Measurements from ENCODE around the gene NHS.
"Not testable (repeated sequence)": the region's sequence is repeated elsewhere in the genome, so short reads cannot be mapped to it uniquely, and the experiment has no call there.

NHS gene

DNA sequence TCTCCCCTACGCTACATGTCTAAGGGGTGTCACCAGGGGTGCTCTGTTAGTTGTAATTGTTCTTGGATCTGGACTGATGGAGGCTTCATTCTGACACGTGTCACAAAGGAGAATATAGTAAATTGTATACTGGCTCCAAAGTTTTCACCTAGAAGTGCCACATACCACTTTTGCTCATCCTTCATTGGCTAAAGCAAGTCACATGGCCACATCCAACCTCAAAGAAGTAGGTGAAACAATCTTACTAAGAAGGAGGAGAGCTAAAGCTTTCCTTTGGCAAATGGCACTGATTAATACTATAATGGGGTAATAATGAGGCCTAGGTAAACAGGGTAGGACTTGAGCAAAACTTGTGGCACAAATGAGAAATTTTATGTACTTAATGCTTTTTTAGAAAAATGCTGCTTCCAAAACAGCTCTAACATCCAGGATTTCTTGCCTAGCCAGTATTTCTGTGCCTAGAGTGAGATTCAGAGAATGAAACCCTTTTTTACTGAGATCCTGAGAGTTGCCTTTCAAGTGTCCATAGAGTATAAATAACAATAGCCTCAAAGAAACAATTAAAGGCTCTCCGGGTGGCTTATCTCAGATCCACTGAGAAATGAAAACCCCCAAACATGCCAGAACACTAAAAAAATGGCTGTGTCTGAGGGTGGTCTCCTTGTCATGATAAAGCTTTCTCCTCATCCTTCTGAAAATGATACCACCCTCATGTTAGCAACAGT lies 34.7 kb downstream of the NHS start:
- no peak for DNase-seq

DNA sequence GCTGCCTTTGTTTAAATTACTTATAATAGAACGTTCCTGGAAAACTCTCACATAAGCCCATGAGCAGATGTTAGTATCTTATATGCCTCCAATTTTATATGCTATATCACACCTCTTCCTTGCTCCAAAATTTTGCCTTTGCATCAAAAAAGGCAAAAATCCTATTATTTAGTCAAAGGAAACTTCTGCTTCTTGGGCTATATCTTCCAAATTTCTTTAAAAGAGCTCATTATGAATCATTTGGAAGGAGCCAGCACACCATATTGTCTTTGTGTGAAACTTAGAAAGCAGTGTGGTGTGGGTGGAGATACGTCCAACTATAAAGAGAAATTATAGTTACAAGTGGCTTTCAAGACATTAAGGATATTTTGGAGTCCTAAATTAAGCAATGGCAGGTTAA lies 35.7 kb downstream of the NHS start:
- no peak for DNase-seq

DNA sequence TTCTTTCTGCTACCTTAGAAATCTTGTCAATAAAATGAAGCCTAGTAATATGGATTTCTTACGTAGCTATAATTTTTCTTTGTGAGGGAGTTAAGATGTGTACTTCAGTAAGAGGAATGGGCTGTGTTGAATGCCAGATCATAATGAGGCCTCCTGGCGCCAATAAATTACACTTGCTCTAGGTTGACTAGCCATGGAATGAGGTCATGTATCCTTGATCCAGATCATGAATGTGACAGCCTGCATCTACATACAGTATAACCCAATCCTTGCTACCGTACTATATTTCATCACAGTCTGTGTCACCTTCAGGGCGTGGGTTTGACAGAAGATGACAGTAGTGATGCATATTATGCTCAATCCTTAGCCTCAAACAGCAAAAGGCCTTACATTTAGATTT lies 36.2 kb downstream of the NHS start:
- no peak for DNase-seq

DNA sequence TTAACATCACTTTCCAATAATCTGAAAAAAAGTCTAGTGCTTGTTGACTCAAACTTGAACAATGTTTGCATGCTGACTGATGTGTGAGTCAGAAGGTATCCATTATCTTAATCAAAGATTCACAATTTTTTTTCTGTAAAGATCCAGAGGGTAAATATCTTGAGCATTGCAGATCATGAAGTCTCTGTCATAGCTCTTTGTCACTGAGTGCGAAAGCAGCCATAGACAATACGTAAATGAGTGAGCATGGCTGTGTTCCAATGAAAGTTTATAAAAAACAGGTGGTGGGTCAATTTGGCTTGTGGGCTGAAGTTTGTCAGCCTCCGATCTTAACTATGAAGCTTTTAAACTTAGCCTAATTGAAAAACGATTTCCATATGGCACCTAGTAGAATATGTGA lies 37.7 kb downstream of the NHS start:
- no peak for DNase-seq

DNA sequence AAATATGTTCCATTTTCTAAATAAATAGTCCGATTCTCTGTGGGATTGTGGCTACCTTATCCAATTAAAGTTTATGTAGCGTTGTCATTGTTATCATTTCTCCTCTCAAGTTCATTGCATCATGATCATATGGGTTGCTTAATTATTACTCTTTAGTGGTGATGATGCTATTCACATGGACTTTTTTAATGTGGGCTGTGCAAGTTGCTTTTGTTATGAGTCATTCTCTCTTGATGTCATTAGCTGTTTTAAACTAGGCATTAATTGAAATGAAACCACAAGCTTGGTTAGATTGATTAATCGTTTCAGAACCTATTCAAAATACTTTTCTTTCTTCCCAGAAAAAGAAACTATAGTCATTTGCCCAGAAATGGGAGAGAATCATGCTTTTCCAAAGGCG lies 38.2 kb downstream of the NHS start:
- DNase-seq: no peak

DNA sequence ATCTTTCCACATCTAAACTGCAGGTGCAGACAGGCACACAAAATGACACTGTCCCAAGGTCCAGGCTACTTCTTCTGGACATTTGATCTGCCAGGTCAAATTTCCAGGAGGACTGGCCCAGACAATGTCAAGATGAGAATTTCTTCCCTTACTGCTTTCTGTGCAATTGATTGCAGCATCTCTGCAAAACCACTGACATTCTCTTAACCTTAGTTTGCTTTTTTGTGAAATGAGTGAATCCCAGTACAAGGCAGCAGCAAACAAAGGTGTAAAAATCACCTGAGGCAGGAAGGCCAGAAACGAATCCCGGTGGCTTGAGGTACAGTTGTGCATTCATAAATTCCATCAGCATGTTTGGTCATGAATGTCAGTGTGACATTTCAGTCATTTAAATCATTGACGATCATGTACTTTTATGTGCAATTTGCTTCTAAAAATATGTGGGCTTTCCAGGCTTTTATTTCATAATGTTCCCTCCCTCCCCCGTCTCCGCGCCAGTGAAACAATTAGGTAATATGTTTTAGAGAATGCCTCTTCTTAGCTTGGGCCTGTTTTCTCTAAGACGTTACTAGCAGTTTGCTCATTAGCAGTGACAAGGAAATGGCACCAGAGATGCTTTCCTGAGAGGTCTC lies 39.1 kb downstream of the NHS start:
- DNase-seq: no peak

DNA sequence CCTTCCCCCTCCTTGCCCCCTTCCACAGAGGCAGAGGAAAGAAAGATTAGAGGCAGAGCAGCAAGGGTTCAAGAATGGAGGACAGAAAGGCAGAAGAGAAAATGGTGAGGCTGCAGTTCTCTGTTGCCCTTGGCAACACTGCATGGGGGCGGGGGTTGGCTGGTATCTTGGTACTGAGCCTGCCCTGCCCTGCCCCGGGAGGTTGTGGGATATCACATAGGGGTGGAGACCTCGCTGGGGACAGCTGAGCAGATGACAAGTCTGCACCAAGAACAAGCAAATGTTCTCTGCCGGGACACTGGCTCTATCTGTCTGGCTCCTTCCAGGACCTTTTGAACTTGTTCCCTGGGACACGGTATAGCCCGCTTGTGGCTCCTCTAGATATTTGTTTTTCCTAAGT lies 39.8 kb downstream of the NHS start:
- no peak for DNase-seq

DNA sequence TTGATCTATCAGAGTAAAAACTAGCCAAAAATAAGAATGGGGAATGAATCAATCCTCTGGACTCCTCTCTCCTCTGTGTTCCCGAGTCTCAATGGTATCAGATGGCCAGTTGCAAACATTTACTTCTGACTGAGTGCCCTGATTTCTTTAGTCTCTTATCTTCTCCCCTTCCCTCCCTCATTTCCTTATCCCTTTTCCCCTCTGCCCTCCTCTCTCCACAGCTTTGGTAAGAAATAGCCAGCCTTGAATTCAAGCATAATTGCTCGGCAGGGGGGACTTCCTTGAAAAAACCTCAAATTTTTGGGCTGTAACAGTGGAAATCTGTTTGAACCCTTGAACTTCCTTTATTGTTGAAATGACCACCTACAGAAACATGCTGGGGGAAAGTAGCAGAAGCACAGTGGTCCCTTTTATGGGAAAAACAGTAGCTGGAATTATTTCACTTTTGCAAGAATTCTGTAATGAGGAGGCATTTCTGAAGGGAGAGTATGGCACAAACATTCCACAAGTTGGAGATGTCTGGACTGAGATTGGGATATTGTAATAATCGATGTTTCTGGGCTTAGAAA lies 40.3 kb downstream of the NHS start:
- no peak for DNase-seq

DNA sequence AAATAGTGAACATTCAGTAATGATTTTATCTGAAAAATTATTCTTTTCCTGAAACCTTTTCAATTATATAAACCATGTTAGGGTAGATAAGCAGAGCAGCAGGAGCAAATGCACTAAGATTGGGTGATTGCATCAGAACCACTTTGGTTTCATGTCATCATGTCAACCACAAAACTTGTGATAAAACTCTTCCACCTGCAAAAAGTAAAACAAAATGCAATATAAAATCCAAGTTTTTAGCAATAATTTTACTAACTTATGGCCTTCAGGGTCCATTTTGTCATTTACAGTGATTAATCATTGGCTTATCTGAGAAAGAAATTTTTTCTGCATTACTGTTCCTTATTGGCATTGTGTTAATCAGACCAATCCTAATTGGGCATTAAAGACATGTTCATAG lies 42.4 kb downstream of the NHS start:
- no peak for DNase-seq

DNA sequence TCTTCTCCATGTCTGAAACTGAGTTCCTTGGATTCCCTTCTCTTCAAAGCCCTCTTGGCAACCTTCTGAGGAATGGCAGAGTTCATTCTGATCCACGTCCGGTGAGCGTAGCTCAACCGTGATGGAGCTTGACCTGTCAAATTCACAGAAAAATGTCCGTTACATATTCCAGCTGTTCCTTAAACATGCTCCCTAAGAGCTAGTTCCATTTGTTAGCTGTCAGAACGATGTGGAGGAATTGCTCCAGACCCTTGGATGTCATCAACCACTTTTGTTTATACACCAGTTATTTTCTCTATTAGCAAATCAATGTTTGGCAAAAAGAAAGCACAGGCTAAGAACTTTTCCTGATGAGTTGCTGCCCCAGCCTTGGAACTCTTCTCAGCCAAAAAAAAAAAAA lies 50.1 kb downstream of the NHS start:
- no peak for DNase-seq

DNA sequence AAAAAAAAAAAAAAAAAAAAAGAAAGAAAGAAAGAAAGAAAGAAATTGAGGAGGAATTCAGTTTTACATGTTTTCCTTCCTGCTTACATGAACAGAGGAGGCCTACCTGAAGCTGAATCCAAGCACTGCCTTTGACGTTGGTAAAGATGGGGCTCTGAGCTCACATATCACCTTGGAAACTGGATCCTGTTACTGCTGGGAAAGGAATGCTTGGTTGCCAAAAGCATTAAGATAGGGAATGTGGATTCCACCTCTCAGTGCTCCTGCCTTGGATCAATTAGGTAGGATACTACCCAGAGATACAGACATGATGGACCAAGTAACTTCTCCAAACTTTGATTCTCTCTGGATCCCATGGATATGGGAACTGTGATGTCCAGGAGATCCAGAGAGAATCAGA lies 50.6 kb downstream of the NHS start:
- no peak for DNase-seq

DNA sequence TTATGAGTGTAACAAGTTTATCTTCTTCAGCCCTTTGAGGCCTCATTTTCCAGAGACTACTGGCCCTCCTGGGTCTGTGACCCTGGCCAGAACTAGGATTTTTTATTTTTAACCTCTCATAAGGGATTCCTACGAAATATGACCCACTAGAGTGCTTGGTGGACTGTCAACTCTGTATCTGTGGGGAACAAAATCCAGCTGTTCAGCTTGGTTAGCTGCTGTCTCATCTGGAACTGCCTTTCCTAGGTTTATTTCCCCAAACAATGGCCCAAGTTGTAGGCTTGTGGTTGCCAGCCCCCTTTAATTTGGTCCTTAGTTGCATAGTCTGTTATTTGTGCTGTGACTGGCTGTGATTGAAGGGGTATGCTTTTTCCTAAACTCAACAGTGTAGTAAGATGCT lies 56.2 kb downstream of the NHS start:
- no peak for DNase-seq

DNA sequence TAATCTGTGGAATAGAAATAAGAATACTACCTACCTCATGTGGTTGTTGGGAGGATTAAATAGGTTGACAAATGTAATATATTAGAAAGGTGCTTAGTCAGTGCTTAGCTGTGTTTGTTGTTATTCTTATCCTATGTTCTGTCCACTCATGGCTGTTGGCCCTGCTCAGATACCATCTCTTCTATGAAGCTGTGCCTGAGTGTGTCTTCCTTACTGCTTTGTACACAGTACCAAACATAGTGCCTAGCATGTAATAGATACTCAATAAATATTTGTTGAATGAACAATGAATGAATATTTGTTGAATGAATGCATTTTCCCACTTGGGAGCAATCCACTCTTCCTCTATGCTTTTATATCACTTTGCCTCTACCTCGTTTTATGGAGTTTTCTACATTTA lies 57.2 kb downstream of the NHS start:
- no peak for DNase-seq

DNA sequence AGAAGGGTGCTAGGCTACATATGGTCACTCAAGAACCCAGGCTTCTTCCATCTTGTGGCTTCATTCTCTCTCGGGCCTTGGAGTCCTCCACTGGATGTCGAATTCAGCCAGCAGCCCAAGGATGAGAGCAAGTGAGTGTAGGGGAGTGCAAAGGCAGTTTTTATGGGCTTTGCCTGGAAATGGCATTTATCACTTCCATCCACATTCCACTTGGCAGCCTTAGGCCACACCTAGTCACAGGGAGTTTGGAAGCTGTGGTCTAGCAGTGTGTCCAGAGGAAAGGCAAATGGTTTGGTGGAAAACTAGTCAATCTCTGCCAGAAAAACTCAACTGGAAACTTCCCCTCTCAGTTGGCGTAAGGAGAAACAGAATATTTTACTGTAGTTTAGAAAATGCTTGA lies 59.0 kb downstream of the NHS start:
- no peak for DNase-seq

DNA sequence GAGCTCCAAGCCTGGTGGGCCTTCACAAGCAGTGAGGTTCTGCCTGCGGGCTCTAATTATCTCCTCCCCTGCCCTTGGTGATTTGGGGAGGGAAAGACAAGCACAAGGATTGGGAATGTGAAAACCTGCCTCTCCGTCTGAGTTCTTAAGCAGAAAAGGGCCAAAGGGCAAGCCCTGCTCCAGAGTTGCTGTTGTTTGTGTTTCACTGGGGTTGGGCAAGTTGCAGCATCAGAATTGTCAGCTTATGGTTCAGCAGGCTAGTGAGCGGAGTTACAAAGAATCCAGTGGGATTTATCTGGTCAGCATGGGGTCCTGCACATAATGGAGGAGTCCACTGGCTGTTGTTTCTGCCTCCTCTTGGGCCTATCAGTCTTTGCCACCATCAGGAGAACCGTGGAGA lies 60.5 kb downstream of the NHS start:
- no peak for DNase-seq

DNA sequence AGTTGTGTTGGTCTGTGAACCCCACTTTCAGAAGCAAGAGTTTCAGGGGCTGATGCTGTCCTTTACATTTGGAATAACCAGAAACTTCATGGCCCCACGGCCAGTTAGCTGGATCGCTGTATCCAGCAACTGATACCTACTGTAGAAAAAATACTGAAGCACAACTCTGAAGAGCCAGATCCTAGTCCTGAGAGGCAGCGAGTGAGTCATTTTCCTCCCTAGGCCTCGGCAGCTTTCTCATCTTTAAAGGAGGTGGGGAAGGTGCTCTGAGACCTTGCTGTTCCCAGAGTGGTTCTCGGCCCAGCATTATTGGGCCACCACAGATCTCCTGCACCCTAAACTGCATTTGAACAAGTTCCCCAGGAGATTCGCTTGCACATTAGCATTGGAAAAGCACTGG lies 63.2 kb downstream of the NHS start:
- no peak for DNase-seq

DNA sequence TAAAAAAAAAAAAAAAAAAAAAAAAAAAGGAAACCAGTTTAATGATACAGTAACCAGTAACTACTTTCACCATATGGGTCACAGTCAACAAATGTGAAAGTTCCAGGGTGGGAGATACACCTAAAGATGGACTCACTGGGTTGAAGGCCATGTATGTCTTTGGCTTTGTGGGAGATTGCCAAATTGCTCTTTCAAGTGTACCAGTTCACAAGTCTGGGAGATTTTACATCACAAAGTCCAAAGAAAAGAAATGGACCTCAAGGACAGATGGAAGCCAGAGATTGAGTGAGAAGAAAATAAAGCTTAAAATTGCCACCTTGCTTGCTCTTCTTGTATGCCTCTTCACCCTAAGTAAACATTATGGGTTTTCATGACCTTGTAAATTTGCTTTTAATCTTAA lies 65.3 kb downstream of the NHS start:
- DNase-seq: no peak

DNA sequence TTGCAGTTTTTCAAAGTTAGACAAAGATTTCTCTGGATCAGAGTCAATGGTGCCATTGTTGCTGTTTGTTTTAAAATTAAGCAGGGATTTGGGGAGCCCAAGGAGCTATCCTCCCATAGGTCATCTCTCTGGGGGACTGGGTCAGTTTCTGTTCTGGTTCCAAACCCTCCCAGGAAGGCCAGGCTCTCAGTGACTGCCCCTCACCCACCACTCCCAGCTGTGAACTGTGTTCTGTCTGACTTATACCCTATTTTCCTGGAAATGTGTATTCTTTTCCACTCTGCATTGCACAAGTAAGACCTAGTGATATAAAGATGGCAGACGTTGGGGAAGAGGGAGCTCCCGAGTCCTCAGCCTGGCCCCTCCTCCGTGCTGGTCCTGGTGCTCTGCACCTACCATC lies 65.8 kb downstream of the NHS start:
- no peak for DNase-seq

DNA sequence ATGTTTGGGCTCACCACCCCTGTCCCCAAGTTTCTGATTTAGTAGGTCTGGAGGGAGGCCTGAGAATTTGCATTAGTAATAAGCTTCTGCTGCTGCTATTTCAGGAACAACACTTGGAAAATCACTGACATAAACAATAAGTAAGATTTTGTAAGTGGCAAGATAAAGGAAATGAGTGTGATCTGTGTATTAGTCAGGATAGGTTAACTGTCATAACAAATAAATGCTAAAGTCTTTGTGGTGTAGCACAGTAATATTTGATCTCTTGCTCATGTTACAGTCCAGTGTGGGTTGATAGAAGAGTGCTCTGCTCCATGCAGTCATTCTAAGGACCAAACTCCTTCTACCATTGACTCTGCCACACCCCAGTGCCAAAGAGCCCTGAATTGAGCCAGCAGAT lies 67.0 kb downstream of the NHS start:
- DNase-seq: no peak

DNA sequence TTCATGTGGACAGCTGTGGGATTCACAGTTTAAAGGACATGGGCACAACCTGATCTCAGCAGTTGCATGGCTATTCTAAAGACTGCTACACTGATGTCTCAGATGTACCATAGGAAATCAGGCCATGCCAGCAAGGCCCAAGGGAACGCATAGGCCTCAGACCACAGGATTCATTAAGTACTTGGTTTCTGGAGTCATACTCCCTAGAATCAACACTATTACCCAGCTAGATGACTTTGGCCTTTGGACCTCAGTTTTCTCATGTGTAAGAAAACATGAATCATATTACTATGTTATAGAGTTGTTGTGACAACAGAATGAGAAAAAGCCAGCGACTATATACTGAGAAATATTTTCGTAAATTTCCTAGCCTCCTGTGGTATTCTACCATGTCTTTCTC lies 67.9 kb downstream of the NHS start:
- no peak for DNase-seq

DNA sequence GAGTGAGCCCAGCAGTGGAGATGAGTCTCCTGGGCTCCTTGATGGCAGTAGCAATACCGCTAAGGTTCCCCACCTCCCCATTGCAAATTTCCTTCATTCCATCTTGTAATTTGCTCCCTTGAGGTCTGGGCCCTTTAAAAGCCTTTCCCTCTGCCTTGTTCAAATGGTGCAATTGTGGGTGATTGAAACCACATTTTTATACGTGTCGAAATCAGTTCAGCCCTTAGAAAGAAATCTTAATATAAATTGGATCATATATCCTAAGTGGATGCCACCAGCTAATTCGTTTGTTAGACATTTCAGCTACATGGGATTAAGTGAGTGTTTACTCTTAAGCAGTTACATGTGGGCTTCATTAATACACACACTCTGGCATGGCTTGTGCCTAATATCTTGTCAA lies 68.6 kb downstream of the NHS start:
- no peak for DNase-seq

DNA sequence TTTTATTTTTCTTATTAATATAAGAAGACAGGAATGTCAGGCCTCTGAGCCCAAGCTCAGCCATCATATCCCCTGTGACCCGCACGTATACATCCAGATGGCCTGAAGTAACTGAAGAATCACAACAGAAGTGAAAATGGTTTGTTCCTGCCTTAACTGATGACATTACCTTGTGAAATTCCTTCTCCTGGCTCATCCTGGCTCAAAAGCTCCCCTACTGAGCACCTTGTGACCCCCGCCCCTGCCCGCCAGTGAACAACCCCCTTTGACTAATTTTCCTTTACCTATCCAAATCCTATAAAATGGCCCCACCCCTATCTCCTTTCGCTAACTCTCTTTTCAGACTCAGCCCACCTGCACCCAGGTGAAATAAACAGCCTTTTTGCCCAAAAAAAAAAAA lies 71.3 kb downstream of the NHS start:
- DNase-seq: not testable (repeated sequence)

DNA sequence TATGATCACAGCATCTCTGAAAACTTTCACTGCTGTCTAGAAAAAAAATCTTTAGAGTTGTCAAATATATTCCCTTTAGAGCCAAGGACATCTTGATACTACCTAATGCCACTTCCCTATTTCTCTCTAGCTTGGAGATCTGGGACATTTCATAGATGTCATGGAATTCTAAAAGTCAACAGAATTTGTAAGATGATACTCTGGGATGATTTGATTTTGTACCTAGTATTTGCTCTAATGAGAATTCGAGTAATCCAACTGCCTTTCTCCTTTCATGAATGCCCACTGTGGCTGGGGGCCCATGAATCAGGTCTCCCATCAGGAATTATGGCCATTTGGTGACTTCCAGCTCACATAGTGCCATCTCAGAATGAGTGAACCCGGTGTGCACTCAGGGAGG lies 73.2 kb downstream of the NHS start:
- no peak for DNase-seq

DNA sequence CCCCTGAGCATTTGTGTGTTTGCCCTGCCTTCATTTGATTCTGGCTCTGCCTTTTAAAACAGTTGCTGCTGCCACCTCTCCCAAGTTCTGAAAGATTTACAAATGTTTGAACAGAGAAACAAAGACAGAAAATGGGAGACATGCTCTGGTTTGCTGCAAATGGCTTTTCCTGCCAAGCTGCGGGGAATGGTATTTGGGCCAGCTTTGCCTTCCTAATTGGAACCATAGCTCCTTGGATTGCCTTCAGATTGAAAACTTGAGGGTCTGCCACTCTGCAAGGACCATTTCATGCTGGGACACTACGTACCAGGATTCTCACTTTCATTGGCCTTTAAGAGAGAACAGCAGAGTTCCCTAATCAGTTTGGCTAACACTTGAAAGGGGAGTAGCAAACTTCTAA lies 74.9 kb downstream of the NHS start:
- DNase-seq: no peak

DNA sequence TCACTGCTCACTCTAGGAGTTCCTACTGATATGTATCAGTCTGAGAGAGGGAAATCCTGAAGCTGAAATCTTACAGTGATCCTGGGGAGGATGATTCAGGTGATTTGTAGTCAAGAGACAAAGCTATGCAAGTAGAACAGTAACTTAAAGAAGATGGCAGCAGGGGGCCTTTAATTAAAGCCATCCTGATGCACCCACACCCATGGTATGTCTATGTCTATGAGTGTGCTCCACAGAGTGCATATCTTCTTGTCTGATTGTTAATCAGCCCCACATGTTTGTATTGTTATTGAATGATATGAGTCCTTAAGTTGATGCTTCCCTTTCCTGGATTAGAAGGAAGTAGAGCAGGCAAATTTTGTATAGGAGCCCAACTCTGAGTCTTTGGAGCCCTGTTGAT lies 78.8 kb downstream of the NHS start:
- no peak for DNase-seq
